OCI-LY3 (cell line): ENCODE data around the gene MOXD1.

Source experiments
- H2AFZ ChIP-seq: fragments of 200-600, 300-600 bp; shearing (Covaris generic); 2 replicates; pipeline ENCODE4 v1.6.0; 2014; ENCODE audit warnings: antibody characterized with exemption, low read depth, low read length
- H3K27ac ChIP-seq: fragments of 200-600, 300-600 bp; sonication (generic); 2 replicates; pipeline ENCODE4 v1.5.1; 2014; ENCODE audit warnings: mild to moderate bottlenecking, low read length, moderate library complexity, mixed read lengths
- H3K27me3 ChIP-seq: fragments of 200-600, 300-600 bp; sonication (generic); 2 replicates; pipeline ENCODE4 v1.6.1; 2014; ENCODE audit warnings: low read depth, low read length, mixed read lengths
- H3K36me3 ChIP-seq: fragments of 200-600, 300-600 bp; sonication (generic); replicated peaks from 2 replicates; pipeline ENCODE3; 2014; ENCODE audit warnings: low read depth, low read length, mixed read lengths
- H3K4me1 ChIP-seq: fragments of 300-600, 200-600 bp; sonication (generic); 2 replicates; pipeline ENCODE4 v1.6.1; 2014; ENCODE audit warnings: low read length, mixed read lengths
- H3K4me2 ChIP-seq: fragments of 200-600, 300-600 bp; sonication (generic); 2 replicates; pipeline ENCODE4 v1.6.1; 2014; ENCODE audit warnings: low read length, mixed read lengths
- H3K4me3 ChIP-seq: fragments of 300-600, 200-600 bp; sonication (generic); 2 replicates; pipeline ENCODE4 v1.5.1; 2014; ENCODE audit warnings: antibody characterized with exemption, mild to moderate bottlenecking, low read length, moderate library complexity
- H3K79me2 ChIP-seq: fragments of 300-600, 200-600 bp; shearing (Covaris generic); 2 replicates; pipeline ENCODE4 v1.6.1; 2014; ENCODE audit warnings: mild to moderate bottlenecking, low read length, mixed read lengths
- H3K9ac ChIP-seq: fragments of 300-600, 200-600 bp; shearing (Covaris generic); 2 replicates; pipeline ENCODE4 v1.6.0; 2014; ENCODE audit warnings: mild to moderate bottlenecking, low read length, moderate library complexity
- H3K9me3 ChIP-seq: fragments of 200-600, 300-600 bp; shearing (Covaris generic); 2 replicates; pipeline ENCODE4 v1.6.1; 2014; ENCODE audit warnings: low read length, mixed read lengths; ENCODE audit not compliant: insufficient read depth
- H4K20me1 ChIP-seq: fragments of 200-600, 300-600 bp; sonication (generic); 2 replicates; pipeline ENCODE4 v1.6.1; 2016; ENCODE audit warnings: low read length, mixed read lengths; ENCODE audit not compliant: insufficient read depth
- EZH2phosphoT487 ChIP-seq: fragments of 200-600 bp; shearing (Covaris generic); IDR thresholded peaks from 2 replicates; pipeline ENCODE4 v1.6.1; 2018; ENCODE audit warnings: antibody characterized with exemption, mixed run types, low read depth
- TF ChIP-seq, protein P1 (sequence below): fragments of 200-600, 300-600 bp; sonication (generic); IDR thresholded peaks from 2 replicates; pipeline ENCODE4 v1.5.1; 2014; ENCODE audit warnings: antibody characterized with exemption, low read length, low read depth

Gene MOXD1

GRCh38 chr6:132391391-132392269, 9.6 kb downstream of the MOXD1 start:
- H2AFZ ChIP-seq = no peak overlapping the region
- no peak overlapping the region for H3K9ac ChIP-seq
- peaks cover 19% of the 10 kb centered on the region for H3K27me3 ChIP-seq
- TF ChIP-seq EZH2phosphoT487 = no peak
- TF ChIP-seq, protein P1, sequence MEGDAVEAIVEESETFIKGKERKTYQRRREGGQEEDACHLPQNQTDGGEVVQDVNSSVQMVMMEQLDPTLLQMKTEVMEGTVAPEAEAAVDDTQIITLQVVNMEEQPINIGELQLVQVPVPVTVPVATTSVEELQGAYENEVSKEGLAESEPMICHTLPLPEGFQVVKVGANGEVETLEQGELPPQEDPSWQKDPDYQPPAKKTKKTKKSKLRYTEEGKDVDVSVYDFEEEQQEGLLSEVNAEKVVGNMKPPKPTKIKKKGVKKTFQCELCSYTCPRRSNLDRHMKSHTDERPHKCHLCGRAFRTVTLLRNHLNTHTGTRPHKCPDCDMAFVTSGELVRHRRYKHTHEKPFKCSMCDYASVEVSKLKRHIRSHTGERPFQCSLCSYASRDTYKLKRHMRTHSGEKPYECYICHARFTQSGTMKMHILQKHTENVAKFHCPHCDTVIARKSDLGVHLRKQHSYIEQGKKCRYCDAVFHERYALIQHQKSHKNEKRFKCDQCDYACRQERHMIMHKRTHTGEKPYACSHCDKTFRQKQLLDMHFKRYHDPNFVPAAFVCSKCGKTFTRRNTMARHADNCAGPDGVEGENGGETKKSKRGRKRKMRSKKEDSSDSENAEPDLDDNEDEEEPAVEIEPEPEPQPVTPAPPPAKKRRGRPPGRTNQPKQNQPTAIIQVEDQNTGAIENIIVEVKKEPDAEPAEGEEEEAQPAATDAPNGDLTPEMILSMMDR = no peak
- H3K4me3 ChIP-seq = no peak overlapping the region
- H4K20me1 ChIP-seq = no peaks in the 10 kb centered on the region
- H3K4me1 ChIP-seq = no peaks in the 10 kb centered on the region
- H3K4me2 ChIP-seq = no peak overlapping the region
- H3K79me2 ChIP-seq = no peaks in the 10 kb centered on the region
- H3K9me3 ChIP-seq = no peaks in the 10 kb centered on the region
- H3K27ac ChIP-seq = no peak overlapping the region
- no peaks in the 10 kb centered on the region for H3K36me3 ChIP-seq

DNA sequence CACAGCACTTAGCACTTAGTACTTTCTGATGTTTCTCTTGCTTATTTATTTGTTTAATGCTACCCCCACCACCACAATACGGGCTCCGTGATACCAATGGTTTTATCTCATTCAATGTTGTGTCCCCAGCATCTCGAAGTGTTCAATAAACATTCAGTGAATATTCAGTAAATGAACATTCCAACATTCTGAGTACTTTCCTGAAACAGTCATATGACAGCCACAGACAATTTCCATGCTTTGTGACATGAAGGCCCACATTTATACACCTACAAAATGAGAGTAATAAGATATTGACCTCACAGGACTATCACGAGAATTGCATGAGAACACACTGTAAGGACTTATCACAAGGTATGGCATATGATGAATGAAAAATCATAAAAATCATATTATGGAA, 10.8 kb downstream of the MOXD1 start:
- no peaks in the 10 kb centered on the region for H3K4me1 ChIP-seq
- H3K27ac ChIP-seq = no peak overlapping the region
- H3K27me3 ChIP-seq = peaks cover 15% of the 10 kb centered on the region
- no peaks in the 10 kb centered on the region for H3K9me3 ChIP-seq
- H3K4me3 ChIP-seq = no peak overlapping the region
- H3K9ac ChIP-seq = no peak overlapping the region
- no peak overlapping the region for H2AFZ ChIP-seq
- no peak overlapping the region for H3K4me2 ChIP-seq
- no peaks in the 10 kb centered on the region for H4K20me1 ChIP-seq
- no peak for TF ChIP-seq EZH2phosphoT487
- TF ChIP-seq, protein P1 = no peak
- no peaks in the 10 kb centered on the region for H3K36me3 ChIP-seq
- H3K79me2 ChIP-seq = no peaks in the 10 kb centered on the region

- H3K27ac ChIP-seq = no peak overlapping the region
- no peak overlapping the region for H3K9ac ChIP-seq
- H3K9me3 ChIP-seq = no peaks in the 10 kb centered on the region
- no peaks in the 10 kb centered on the region for H4K20me1 ChIP-seq
- TF ChIP-seq, protein P1 = no peak
- TF ChIP-seq EZH2phosphoT487 = no peak
- no peak overlapping the region for H2AFZ ChIP-seq
- H3K4me2 ChIP-seq = no peak overlapping the region
- no peaks in the 10 kb centered on the region for H3K4me1 ChIP-seq
- no peaks in the 10 kb centered on the region for H3K79me2 ChIP-seq
- no peak overlapping the region for H3K4me3 ChIP-seq
- no peaks in the 10 kb centered on the region for H3K36me3 ChIP-seq
- H3K27me3 ChIP-seq = peaks cover 15% of the 10 kb centered on the region
These were observed 11.3 kb downstream of the MOXD1 start for GRCh38 chr6:132390017-132390416.

- peaks cover 16% of the 10 kb centered on the region for H3K27me3 ChIP-seq
- no peak overlapping the region for H3K9ac ChIP-seq
- no peaks in the 10 kb centered on the region for H3K79me2 ChIP-seq
- no peak overlapping the region for H3K4me3 ChIP-seq
- TF ChIP-seq EZH2phosphoT487 = no peak
- TF ChIP-seq, protein P1 = no peak
- no peak overlapping the region for H3K4me2 ChIP-seq
- H4K20me1 ChIP-seq = no peaks in the 10 kb centered on the region
- H3K4me1 ChIP-seq = no peaks in the 10 kb centered on the region
- no peaks in the 10 kb centered on the region for H3K9me3 ChIP-seq
- no peak overlapping the region for H3K27ac ChIP-seq
- H2AFZ ChIP-seq = no peak overlapping the region
- H3K36me3 ChIP-seq = no peaks in the 10 kb centered on the region
These were observed 13.0 kb downstream of the MOXD1 start for GRCh38 chr6:132388291-132388690.
